Natural killer cell treated with Interleukin-12 subunit alpha and Interleukin-12 subunit beta and Interleukin-15 and Interleukin-18, amount 100 ng/mL, for 72 hours (primary cell): Measurements from ENCODE around the gene OPA1. TPM values are rescaled to one million over a fixed set of nuclear protein-coding genes. Genes with fewer than 3 reads are reported as not detected.

Experiments
- ATAC-seq, 2 donors: fragments of 150-1000 bp; cut with Tn5 transposase in 1 of 2; sonication (Bioruptor Pico), chemical (Tn5 transposase) in 1 of 2; 2 replicates each; pipeline ENCODE4 v1.10.0; 2021
- DNase-seq: peaks from one replicate; pipeline ENCODE4 v3.0.0; 2022; ENCODE audit warnings: low spot score
- H3K27ac Mint-ChIP-seq, 2 donors: 1 replicate in 1 of 2; 2 replicates in 1 of 2; pipeline ENCODE4 v1.8.0; 2022; ENCODE audit warnings: mixed read lengths in 2 of 2, mild to moderate bottlenecking in 1 of 2, moderate library complexity in 1 of 2
- H3K27me3 Mint-ChIP-seq, 2 donors: 1 replicate in 1 of 2; 2 replicates in 1 of 2; pipeline ENCODE4 v1.8.0; 2022; ENCODE audit warnings: mixed read lengths in 2 of 2
- H3K36me3 Mint-ChIP-seq: one replicate; pipeline ENCODE4 v1.8.0; 2022; ENCODE audit warnings: mixed read lengths
- H3K4me1 Mint-ChIP-seq, 2 donors: 1 replicate in 1 of 2; 2 replicates in 1 of 2; pipeline ENCODE4 v1.8.0; 2022; ENCODE audit warnings: low read depth in 2 of 2, mixed read lengths in 2 of 2, mild to moderate bottlenecking in 1 of 2
- H3K4me3 Mint-ChIP-seq: one replicate; pipeline ENCODE4 v1.8.0; 2022; ENCODE audit warnings: mixed read lengths
- H3K9me3 Mint-ChIP-seq: 2 replicates; pipeline ENCODE4 v1.8.0; 2022; ENCODE audit warnings: mixed read lengths
- total RNA-seq, 2 donors: library from RNA; stranded (reverse); gene quantifications; one replicate each; pipeline ENCODE4 v1.2.3, GENCODE V29; 2022

OPA1 gene
- total RNA-seq, 2 donors from 2014 or later = 62.3 to 84.6 TPM

- peaks cover 18% of the 10 kb centered on the region for H3K36me3 Mint-ChIP-seq
- ATAC-seq (no peak), DNase-seq (no peak)
- H3K27ac Mint-ChIP-seq = no peak overlapping the region
- no peak overlapping the region for H3K4me3 Mint-ChIP-seq
- no peaks in the 10 kb centered on the region for H3K9me3 Mint-ChIP-seq
- H3K4me1 Mint-ChIP-seq = no peaks in the 10 kb centered on the region
- H3K27me3 Mint-ChIP-seq = no peaks in the 10 kb centered on the region
Measured at GRCh38 chr3:193677734-193678133, 84.7 kb downstream of the OPA1 start.

DNA sequence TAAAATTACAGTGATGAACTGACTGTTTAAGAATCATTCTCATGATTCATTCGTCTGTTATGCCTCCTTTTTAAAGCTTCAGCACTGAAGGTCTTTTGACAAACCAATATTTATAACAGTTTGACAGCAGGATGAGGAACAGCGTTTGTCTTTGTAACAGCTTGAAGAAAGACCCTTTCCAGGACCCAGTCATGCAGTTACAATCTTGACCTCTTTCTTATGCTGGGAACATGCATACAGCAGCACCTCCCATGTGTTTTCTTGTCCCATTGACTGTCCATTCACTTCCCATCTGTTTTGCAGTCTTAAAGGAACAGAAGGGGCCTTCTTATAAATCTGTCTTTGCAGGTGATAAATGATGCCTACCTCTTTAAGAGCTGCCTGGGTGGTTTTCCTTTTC lies 87.2 kb downstream of the OPA1 start:
- Mint-ChIP-seq H3K27me3 (no peaks in the 10 kb centered on the region), H3K4me1 (no peaks in the 10 kb centered on the region), H3K9me3 (no peaks in the 10 kb centered on the region), H3K36me3 (peaks cover 22% of the 10 kb centered on the region), H3K4me3 (no peak overlapping the region), H3K27ac (no peak overlapping the region)
- DNase-seq = no peak
- ATAC-seq = no peak

DNA sequence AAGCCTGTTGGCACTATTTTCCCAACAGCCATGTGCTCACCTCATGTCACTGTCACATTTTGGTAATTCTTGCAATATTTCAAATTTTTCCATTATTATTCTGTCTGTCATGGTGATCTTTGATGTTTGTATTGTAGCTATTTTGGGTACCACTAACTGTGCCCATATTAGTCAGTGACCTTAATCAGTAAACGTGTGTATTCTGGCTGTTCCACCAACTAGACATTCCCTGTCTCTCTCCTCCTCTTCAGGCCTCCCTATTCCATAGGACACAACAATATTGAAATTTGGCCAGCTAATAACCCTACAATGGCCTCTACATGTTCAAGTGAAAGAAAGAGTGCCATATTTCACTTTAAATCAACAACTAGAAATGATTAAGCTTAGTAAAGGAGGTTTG lies 88.6 kb downstream of the OPA1 start:
- Mint-ChIP-seq H3K4me3 (no peak overlapping the region), H3K27ac (no peak overlapping the region), H3K4me1 (peaks cover 0 to under 1% of the 10 kb centered on the region in 2 donors), H3K27me3 (no peaks in the 10 kb centered on the region), H3K36me3 (peaks cover 17% of the 10 kb centered on the region), H3K9me3 (no peaks in the 10 kb centered on the region)
- no peak for ATAC-seq
- no peak for DNase-seq

DNA sequence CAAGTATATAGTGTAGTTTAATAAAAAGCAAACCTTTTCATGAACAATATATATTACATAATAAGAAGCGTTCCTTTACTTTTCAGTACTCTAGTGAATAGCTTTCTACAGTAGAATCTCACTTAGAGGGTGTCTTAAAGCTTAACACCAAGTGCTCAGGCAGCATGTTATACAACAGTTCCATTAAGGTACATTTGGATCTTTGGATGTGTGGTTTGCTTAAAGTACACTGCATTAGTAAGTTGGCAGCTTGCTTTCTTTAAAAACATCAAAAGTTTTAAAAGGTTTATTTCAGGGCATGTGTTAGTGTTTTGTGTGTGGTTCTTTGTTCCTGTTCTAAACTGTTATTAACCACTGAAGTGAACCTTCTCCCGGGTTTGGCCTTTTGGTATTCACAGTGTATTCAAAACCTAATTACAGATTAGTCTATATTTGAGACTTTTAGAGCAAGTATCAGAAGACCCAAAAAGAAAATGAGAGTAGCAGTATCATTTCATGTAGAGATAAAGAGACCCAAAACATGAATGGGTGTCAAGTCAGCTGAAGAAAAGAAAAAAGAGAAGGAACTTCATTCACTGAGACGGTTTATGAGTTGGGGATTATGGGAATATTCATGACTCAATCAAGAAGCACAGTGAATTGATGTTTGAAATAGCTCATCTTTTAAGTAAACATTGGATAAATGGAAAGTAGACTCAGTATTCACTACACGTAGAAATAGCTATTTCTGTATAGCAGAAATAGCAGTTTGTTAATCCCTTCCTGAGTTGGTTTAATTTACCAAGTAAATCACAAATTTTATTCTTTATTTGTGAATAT lies 93.9 kb downstream of the OPA1 start:
- DNase-seq (no peak), ATAC-seq (no peak)
- Mint-ChIP-seq H3K4me3 (no peak overlapping the region), H3K4me1 (peaks cover 4% of the 10 kb centered on the region in 2 donors), H3K36me3 (peaks cover 6% of the 10 kb centered on the region), H3K27ac (no peak overlapping the region), H3K27me3 (no peaks in the 10 kb centered on the region), H3K9me3 (no peaks in the 10 kb centered on the region)

DNA sequence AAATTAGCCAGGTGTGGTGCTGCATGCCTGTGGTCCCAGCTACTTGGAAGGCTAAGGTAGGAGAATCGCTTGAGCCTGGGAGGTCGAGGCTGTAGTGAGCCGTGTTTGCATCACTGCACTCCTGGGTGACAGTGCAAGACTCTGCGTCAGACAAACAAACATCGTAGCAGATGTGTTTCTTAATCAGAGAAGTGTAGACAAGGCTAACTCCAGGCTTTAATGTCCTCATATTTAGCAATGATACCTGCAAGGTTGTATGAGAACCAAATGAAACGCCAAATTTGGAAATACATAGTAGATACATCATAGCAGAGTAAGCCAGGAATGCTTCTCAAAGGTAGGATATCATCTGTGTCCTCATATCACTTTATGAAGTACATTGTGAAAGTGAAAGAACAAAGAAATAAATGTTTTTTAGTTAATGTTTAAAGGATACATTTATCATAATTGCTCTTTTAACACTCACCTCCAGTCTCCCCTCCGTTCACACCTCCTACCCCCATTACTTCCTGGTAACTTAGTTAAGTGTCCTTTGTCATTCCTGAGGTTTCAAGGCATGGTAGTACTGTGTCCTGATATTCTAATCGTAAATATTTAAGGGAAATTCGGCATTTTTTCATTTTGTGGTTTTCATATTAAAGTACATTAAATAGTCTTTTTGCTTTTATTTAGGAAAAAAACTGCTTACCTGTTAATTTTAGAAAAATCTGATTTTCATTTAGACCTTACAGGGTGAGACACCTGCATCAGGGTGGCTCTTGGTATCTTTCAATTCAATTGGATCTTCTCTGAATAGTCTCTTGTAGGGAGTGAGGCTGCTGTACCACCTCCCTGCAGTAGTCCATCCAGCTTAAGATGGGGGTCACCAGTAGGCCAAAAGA lies 96.1 kb downstream of the OPA1 start:
- Mint-ChIP-seq H3K36me3 (no peaks in the 10 kb centered on the region), H3K4me3 (no peak overlapping the region), H3K27me3 (no peaks in the 10 kb centered on the region), H3K4me1 (peaks cover 4% of the 10 kb centered on the region in 2 donors), H3K27ac (no peak overlapping the region), H3K9me3 (no peaks in the 10 kb centered on the region)
- DNase-seq (no peak), ATAC-seq (no peak)

- ATAC-seq (no peak), DNase-seq (no peak)
- Mint-ChIP-seq H3K27ac (no peak overlapping the region), H3K4me1 (no peaks in the 10 kb centered on the region), H3K9me3 (no peaks in the 10 kb centered on the region), H3K4me3 (no peak overlapping the region), H3K36me3 (peaks cover 9% of the 10 kb centered on the region), H3K27me3 (no peaks in the 10 kb centered on the region)
Measured at GRCh38 chr3:193693774-193694173, 100.8 kb downstream of the OPA1 start.

- no peaks in the 10 kb centered on the region for H3K27me3 Mint-ChIP-seq
- H3K36me3 Mint-ChIP-seq = no peaks in the 10 kb centered on the region
- ATAC-seq (no peak), DNase-seq (no peak)
- no peak overlapping the region for H3K4me3 Mint-ChIP-seq
- no peak overlapping the region for H3K27ac Mint-ChIP-seq
- no peaks in the 10 kb centered on the region for H3K9me3 Mint-ChIP-seq
- peaks cover 0 to 2% of the 10 kb centered on the region in 2 donors for H3K4me1 Mint-ChIP-seq
Measured at GRCh38 chr3:193701953-193702635, 109.1 kb downstream of the OPA1 start.

DNA sequence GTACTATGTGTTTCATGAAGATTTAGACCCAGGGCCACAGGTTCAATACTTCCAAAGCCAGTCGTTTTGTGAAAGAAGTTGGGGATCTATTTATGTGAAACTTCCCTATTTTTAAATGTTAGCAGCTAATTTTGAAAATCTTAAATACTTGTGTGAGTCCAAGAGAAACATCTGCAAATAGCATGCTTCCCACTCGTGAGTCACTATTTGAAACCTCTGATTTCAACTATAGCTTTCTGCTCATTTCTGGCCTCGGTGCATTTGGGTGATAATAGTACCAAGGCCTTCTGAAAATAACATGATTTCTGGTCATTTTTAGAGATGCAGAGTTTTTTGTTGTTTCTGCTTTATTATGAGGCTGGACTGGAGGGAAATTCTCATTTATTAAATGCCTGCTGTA lies 110.0 kb downstream of the OPA1 start:
- Mint-ChIP-seq H3K27ac (no peak overlapping the region), H3K9me3 (no peaks in the 10 kb centered on the region), H3K4me3 (no peak overlapping the region), H3K36me3 (no peaks in the 10 kb centered on the region), H3K4me1 (peaks cover 0 to 2% of the 10 kb centered on the region in 2 donors), H3K27me3 (no peaks in the 10 kb centered on the region)
- ATAC-seq (no peak), DNase-seq (no peak)

DNA sequence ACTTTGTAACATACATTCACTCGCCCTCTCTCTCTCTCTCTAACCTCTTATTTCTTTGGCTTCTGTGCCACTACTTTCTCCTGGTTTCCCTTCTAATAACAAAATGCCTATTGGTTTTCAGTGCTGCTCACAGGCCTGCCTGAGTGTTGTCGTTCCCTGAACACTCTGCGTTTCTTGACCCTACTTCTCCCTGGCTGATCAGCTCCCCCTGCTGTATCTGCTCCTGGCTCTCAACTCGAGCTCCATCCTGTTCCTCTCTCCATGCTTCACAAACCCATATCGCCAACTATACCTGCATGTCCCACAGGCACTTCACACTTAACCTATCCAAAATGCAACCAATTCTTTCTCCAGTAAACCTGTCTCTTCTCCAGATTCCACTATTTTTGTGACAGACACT lies 111.4 kb downstream of the OPA1 start:
- DNase-seq = no peak
- Mint-ChIP-seq H3K4me1 (peaks cover 0 to 2% of the 10 kb centered on the region in 2 donors), H3K9me3 (no peaks in the 10 kb centered on the region), H3K4me3 (no peak overlapping the region), H3K27ac (no peak overlapping the region), H3K36me3 (no peaks in the 10 kb centered on the region), H3K27me3 (no peaks in the 10 kb centered on the region)
- ATAC-seq = no peak

DNA sequence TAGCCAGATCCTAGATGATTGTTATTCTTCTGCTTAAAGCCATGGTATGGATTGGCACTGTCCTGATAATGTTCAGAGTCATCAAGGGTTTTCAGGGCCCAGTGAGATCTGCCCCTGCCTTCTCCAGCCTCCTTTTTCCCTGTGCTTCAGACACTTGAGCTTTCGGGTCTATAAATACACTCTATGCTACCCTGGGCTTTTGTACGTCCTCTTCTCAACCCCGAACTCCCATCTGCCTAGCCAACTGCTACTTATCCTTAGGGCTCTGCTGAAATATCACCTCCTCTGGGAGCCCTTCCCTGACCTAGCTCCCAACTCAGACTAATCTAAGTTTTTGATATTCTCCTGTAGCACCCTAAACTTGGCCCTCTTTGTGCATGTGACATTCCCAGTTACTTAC lies 115.3 kb downstream of the OPA1 start:
- no peak overlapping the region for H3K27ac Mint-ChIP-seq
- no peaks in the 10 kb centered on the region for H3K36me3 Mint-ChIP-seq
- DNase-seq = no peak
- H3K4me3 Mint-ChIP-seq = no peak overlapping the region
- ATAC-seq = no peak
- H3K9me3 Mint-ChIP-seq = no peaks in the 10 kb centered on the region
- H3K27me3 Mint-ChIP-seq = no peaks in the 10 kb centered on the region
- H3K4me1 Mint-ChIP-seq = no peaks in the 10 kb centered on the region

DNA sequence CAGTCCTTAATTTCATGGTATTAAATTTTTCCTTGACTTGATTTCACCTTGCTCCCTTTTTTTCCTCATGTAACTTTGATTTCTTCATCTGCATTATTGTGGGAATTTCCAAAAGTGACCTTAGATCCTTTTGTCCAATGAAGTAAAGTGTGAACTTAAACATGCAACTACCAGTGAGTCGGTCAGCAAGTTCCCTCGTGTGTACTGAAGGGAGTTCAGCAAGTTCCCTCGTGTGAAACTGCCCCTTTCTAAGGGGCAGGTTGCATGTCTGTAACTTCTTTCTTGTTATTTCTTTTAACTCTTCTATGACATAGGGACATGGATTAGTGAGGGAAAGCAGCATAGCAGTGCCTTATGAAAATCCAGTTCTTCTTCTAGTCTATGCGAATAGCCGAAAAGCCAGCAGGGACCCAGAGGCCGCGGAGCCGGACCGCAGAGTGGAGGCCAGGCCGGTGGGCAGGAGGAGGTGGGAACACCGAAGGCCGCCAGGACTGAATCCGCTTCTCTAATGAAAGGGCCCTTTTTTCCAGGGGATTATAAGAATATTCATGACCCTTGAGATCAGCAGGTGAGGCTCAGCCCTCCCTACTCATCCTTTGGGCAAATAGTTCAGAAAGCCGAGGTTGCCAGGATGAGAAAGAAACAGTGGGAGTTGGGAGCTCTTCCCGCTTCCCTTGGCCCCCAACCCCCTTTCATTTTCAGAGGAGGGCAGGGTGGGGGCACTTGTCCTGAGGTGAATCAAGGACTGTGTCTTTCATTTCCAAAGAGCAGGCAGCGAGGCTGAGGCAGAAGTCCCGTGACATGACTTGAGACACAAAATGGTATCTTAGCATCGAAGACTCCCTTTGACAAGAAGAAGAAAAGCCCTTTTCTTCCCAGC lies 117.5 kb downstream of the OPA1 start:
- no peaks in the 10 kb centered on the region for H3K9me3 Mint-ChIP-seq
- ATAC-seq (no peak), DNase-seq (no peak)

DNA sequence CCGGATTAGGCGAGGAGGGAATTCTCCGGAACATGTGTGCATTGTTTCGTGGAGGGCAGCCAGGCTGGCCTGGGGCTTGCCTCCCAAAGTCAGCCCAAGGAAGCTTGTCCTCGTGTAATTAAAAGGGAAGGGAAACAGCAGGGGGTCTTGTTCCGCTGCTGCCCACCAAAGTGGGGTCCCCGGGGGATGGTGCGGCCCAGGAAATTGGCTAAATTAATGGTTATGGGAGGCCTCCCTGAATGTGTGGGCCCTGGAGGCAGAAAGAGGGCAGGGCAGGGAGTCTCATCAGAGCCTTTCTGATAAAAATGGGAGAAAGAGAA lies 118.1 kb downstream of the OPA1 start:
- no peaks in the 10 kb centered on the region for H3K9me3 Mint-ChIP-seq
- H3K27me3 Mint-ChIP-seq = no peaks in the 10 kb centered on the region
- no peak overlapping the region for H3K27ac Mint-ChIP-seq
- ATAC-seq (no peak), DNase-seq (no peak)
- H3K4me3 Mint-ChIP-seq = no peak overlapping the region
- H3K36me3 Mint-ChIP-seq = peaks cover 11% of the 10 kb centered on the region
- H3K4me1 Mint-ChIP-seq = no peaks in the 10 kb centered on the region

More for the DNA sequence above, 117.5 kb downstream of the OPA1 start:
- Mint-ChIP-seq H3K4me1 (no peaks in the 10 kb centered on the region), H3K27me3 (no peaks in the 10 kb centered on the region), H3K36me3 (peaks cover 10% of the 10 kb centered on the region), H3K27ac (no peak overlapping the region), H3K4me3 (no peak overlapping the region)

DNA sequence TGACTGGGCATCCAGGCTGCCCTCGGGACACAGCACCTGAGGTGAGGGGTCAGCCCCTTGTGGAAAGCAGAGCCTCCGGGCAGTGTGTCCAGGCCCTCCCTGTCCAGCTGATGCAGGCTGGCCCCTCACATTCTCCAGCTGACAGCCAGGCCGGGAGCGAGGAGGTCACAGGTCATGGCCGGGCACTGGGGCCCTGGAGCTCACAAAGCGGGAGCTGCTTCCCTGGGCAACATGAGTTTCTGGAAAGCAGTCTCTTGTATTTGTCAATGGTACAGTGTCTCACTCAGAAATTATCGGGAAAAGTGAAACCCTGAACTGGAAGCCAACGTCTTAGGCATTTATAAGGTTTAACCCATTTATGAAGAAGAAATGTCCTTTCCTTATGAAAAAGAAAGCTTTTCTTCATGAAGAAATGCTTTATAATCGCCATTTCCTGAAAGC lies 118.5 kb downstream of the OPA1 start:
- H3K27me3 Mint-ChIP-seq = no peaks in the 10 kb centered on the region
- no peaks in the 10 kb centered on the region for H3K4me1 Mint-ChIP-seq
- no peak overlapping the region for H3K4me3 Mint-ChIP-seq
- no peak overlapping the region for H3K27ac Mint-ChIP-seq
- no peak for ATAC-seq
- H3K36me3 Mint-ChIP-seq = peaks cover 11% of the 10 kb centered on the region
- H3K9me3 Mint-ChIP-seq = no peaks in the 10 kb centered on the region
- DNase-seq = no peak
